Gastrocnemius medialis (tissue), 4 donors: ENCODE data around the gene ECEL1. TPM values are rescaled to one million over a fixed set of nuclear protein-coding genes. Genes with fewer than 3 reads are reported as not detected.
A peak's percentile ranks its signal among the peaks of the same experiment; 100 is the strongest.

Source experiments
- ATAC-seq, 2 donors: fragments of 150-250 bp; one replicate each; pipeline ENCODE4 v1.9.1; 2016
- DNase-seq, 2 donors: peaks; one replicate each; pipeline ENCODE4 v3.0.0-alpha.2; 2019
- H3K27ac ChIP-seq, 4 donors: fragments of 200-600 bp; sonication (generic); 1 replicate in 1 of 4; 2 replicates in 3 of 4; pipeline ENCODE4 v1.5.1; 2016 to 2018; ENCODE audit warnings: mild to moderate bottlenecking in 2 of 4, moderate library complexity in 1 of 4
- H3K27me3 ChIP-seq, 3 donors: fragments of 200-600 bp; sonication (generic) in 2 of 3; 1 replicate in 1 of 3; 2 replicates in 2 of 3; pipeline versions ENCODE4 v1.5.1 to v1.6.0; 2016 to 2019; ENCODE audit warnings: mild to moderate bottlenecking in 1 of 3, moderate library complexity in 1 of 3
- H3K36me3 ChIP-seq, 2 donors: fragments of 200-600 bp; sonication (generic) in 1 of 2; one replicate each; pipeline ENCODE4 v1.5.1; 2017 to 2018
- H3K4me1 ChIP-seq, 2 donors: fragments of 200-600 bp; sonication (generic) in 1 of 2; one replicate each; pipeline ENCODE4 v1.5.1; 2016 to 2017; ENCODE audit warnings: mild to moderate bottlenecking in 2 of 2
- H3K4me3 ChIP-seq, 4 donors: fragments of 200-600 bp; sonication (generic) in 3 of 4; 1 replicate in 1 of 4; 2 replicates in 3 of 4; pipeline ENCODE4 v1.5.1; 2016 to 2019; ENCODE audit warnings: mild to moderate bottlenecking in 2 of 4
- H3K9me3 ChIP-seq, 3 donors: fragments of 200-600 bp; sonication (generic) in 2 of 3; 1 replicate in 1 of 3; 2 replicates in 2 of 3; pipeline ENCODE4 v1.5.1; 2016 to 2019
- POLR2A ChIP-seq, 2 donors: fragments of 450-650 bp; IDR thresholded peaks; one replicate each; pipeline ENCODE4 v1.6.1; 2017; ENCODE audit warnings: antibody characterized with exemption in 2 of 2, mild to moderate bottlenecking in 2 of 2, moderate library complexity in 2 of 2
- in situ Hi-C, 4 donors: fragments of 200-750 bp; cut with MboI; loops; one replicate each; pipeline versions ENCODE4 v1.15.0 to v1.8.0; 2017; ENCODE audit warnings: low sequenced_read_pairs in 4 of 4
- intact Hi-C: fragments of 100-400 bp; cut with DNase I; formaldehyde crosslinking; loops from one replicate; pipeline ENCODE4 v1.15.1; 2023; ENCODE audit warnings: low total_unique reads
- total RNA-seq, 4 donors: library from RNA; depleted of rRNA; stranded (reverse); fragments of >200 nt; gene quantifications; one replicate each; pipeline versions ENCODE4 v1.1.0 to v1.2.3, GENCODE V29; 2016
- TF ChIP-seq, protein P1 (sequence below), 5 experiments: fragments of 450-650 bp in 3 of 5; fragments of 200-600 bp in 2 of 5; sonication (generic) in 2 of 5; IDR thresholded peaks in 4 of 5; conservative IDR thresholded peaks in 1 of 5; 1 replicate in 4 of 5; 2 replicates in 1 of 5; pipeline ENCODE4 v1.5.1; 2016 to 2019; ENCODE audit warnings: antibody characterized with exemption in 5 of 5, mild to moderate bottlenecking in 3 of 5, moderate library complexity in 3 of 5

ECEL1 gene
- total RNA-seq, 4 donors from 2014 or later: 0.51 to 1.5 (median 0.55) TPM; not detected in 1

DNA sequence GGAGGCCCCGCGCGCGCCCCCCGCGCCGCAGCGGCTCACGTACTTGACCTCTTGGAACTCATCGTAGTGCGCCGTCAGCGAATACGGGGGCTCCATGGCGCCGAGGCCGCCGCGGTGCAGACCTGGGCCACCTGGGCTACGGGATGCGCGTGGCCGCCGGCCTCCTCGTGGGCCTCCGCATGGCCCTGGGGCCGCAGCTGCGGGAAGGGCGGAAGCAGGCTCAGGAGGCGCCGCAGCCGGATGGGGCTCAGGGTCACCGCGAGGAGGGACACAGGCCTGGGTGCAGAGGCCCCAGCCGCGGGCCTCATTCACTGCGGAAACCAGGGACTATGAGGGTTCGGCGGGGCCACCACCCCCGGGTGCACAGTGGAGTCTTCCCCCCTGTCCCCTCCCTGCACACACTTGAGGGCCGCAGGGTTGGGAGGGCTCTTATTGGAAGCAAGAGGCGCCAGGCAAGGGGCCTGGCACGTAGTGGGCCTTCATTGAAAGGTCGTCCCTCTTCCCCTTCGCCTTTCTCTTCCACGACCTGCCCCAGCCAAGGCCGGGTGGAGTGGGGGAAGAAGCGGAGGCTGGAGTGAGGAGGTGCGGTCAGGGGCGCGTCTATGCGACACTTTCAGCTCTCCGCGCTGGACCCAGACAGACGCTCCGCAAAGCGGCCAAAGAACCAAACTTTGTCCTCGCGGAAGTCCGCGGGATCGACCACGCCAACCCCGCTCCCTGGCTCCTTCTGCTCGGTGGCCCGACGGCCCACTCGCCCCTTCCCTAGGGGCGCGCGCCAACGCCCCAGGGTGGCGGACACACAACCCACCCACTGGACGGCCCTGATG is 863 bp downstream of the ECEL1 start:
- peaks cover 31 to 41% (median 40%) of the 10 kb centered on the region in 3 donors for H3K27me3 ChIP-seq
- no peak overlapping the region for H3K27ac ChIP-seq
- H3K36me3 ChIP-seq: no peaks in the 10 kb centered on the region
- in situ Hi-C loops: no loop called here
- intact Hi-C loops: no loop called here
- DNase-seq (no peak), ATAC-seq (no peak)
- no peaks in the 10 kb centered on the region for H3K4me1 ChIP-seq
- TF ChIP-seq, protein P1, sequence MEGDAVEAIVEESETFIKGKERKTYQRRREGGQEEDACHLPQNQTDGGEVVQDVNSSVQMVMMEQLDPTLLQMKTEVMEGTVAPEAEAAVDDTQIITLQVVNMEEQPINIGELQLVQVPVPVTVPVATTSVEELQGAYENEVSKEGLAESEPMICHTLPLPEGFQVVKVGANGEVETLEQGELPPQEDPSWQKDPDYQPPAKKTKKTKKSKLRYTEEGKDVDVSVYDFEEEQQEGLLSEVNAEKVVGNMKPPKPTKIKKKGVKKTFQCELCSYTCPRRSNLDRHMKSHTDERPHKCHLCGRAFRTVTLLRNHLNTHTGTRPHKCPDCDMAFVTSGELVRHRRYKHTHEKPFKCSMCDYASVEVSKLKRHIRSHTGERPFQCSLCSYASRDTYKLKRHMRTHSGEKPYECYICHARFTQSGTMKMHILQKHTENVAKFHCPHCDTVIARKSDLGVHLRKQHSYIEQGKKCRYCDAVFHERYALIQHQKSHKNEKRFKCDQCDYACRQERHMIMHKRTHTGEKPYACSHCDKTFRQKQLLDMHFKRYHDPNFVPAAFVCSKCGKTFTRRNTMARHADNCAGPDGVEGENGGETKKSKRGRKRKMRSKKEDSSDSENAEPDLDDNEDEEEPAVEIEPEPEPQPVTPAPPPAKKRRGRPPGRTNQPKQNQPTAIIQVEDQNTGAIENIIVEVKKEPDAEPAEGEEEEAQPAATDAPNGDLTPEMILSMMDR (IDR thresholded peaks at IDR 0.05 in 4 of 5, conservative IDR thresholded peaks at IDR 0.05 in 1 of 5): no peak
- no peak for TF ChIP-seq POLR2A (IDR thresholded peaks at IDR 0.05)
- H3K9me3 ChIP-seq: no peaks in the 10 kb centered on the region
- peak overlapping the region in 1 of 4 donors; percentile 28 for H3K4me3 ChIP-seq

DNA sequence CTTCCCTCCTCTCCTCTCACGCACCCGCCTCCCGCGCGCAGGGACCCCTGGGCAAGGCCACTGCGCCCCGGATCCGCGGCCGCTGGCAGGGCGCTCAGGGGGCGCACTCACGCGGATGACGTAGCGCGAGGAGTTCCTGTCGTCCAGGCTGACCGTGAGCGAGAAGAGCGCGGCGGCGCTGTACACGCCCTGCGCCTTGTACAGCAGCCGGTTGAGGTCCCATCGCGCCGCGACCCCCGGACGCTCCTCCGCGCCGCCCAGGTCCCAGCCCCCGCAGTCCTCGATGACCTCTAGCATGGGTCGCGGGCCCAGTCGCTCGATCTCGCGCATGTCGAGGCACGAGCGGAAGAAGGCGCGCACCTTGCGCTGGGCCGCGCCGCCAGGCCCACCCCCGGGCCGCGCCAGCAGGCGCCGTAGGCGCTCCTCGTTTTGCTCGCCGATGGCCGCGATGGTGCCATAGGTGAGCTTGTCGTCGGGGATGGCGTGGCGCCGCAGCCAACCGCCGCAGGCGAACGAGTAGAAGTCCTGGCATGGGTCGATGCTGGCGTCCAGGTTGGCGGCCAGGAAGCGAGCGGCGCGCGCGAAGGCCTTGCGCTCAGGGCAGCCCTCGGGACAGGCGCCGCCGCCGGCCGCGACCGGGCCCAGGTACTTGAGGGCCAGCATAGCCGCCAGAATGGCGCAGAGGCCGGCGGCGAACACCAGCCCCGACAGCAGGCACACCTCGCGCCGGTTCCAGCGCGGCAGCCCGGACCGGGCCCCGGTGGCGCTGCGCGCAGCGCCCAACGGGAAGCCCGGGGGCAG is 1.7 kb downstream of the ECEL1 start:
- no peak for ATAC-seq
- TF ChIP-seq, protein P1 (IDR thresholded peaks at IDR 0.05 in 4 of 5, conservative IDR thresholded peaks at IDR 0.05 in 1 of 5): no peak
- no peak for TF ChIP-seq POLR2A (IDR thresholded peaks at IDR 0.05)
- Histone ChIP-seq H3K27me3 (peaks cover 31 to 42% (median 41%) of the 10 kb centered on the region in 3 donors), H3K27ac (no peak overlapping the region), H3K4me3 (peak overlapping the region in 1 of 4 donors; percentile 6), H3K4me1 (no peaks in the 10 kb centered on the region), H3K9me3 (no peaks in the 10 kb centered on the region), H3K36me3 (no peaks in the 10 kb centered on the region)
- in situ Hi-C loops: no loop called here
- no peak for DNase-seq
- intact Hi-C loops: no loop called here

DNA sequence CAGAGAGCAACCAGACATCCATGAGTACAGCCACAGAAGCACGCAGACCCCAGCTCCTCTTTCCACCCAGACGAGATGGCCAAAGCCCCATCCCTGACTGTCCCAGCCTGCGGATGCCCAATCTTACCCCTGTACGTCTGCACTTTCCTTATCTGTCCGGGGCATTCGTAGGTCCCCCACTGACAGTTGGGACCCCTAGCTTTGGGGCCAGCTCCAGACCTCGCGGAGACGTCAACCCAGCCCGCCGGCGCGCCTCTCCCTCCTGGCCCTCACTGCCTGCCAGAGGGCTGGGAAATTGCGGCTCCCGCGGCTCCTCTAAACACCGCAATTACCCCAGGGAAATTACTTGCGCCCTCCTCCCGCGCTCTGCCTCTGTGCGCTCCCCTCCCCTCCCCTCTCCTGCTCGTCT is 2.3 kb downstream of the ECEL1 start:
- Histone ChIP-seq H3K36me3 (no peaks in the 10 kb centered on the region), H3K9me3 (no peaks in the 10 kb centered on the region), H3K4me1 (no peaks in the 10 kb centered on the region), H3K27me3 (peaks cover 31 to 42% (median 41%) of the 10 kb centered on the region in 3 donors), H3K4me3 (no peak overlapping the region), H3K27ac (no peak overlapping the region)
- ATAC-seq (no peak), DNase-seq (peak in 1 of 2 donors; percentile 1)
- intact Hi-C loops: no loop called here
- no peak for TF ChIP-seq POLR2A (IDR thresholded peaks at IDR 0.05)
- TF ChIP-seq, protein P1 (IDR thresholded peaks at IDR 0.05 in 4 of 5, conservative IDR thresholded peaks at IDR 0.05 in 1 of 5): no peak
- in situ Hi-C loops: no loop called here

DNA sequence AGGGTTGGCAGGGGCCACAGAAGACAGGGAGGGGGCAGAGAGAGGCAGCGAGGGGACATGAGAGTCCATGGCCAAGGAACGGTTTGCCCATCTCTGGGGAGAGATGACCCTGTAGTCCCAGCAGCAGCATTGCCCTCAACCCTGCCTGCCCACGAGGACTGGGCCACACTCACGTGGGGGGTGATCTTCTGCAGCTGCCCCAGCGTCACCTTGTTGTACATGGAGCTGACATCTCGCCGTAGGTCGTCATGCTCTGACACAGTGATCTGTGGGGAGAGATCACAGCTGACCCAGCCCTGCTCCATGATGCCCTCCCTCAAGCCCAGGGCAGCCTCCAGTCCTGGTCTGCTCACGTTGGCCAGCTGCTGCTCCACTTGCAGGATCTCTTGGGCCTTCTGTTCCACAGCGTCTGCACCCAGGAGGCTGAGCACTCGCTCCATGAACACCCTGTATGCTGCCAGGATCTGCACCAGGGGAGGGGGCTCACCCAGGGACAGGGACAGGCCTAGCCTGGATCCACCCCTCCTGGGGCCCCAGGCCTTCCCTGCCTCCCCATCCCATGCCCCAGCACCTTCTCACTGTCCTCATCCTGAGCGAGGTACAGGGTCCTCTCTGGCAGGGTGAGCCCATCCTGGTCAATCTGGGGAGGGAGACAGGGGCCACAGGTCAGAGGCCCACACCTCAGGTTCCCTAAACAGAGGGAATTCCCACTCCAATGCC is 2.8 kb downstream of the ECEL1 start:
- H3K4me3 ChIP-seq: no peak overlapping the region
- in situ Hi-C loops: no loop called here
- no peaks in the 10 kb centered on the region for H3K4me1 ChIP-seq
- no peaks in the 10 kb centered on the region for H3K36me3 ChIP-seq
- no peaks in the 10 kb centered on the region for H3K9me3 ChIP-seq
- H3K27me3 ChIP-seq: peaks cover 31 to 42% (median 41%) of the 10 kb centered on the region in 3 donors
- no peak for TF ChIP-seq POLR2A (IDR thresholded peaks at IDR 0.05)
- TF ChIP-seq, protein P1 (IDR thresholded peaks at IDR 0.05 in 4 of 5, conservative IDR thresholded peaks at IDR 0.05 in 1 of 5): no peak
- no peak overlapping the region for H3K27ac ChIP-seq
- DNase-seq: peak in 1 of 2 donors; percentile 10
- intact Hi-C loops: no loop called here
- no peak for ATAC-seq
